Fibroblast of skin of left quadriceps (primary cell): ENCODE results near the gene RIMBP2.
"Not testable (repeated sequence)": the region's sequence is repeated elsewhere in the genome, so short reads cannot be mapped to it uniquely, and the experiment has no call there.

Experiments used
- DNase-seq, 2 experiments: peaks; one replicate each; pipeline ENCODE4 v3.0.0-alpha.2; 2013; ENCODE audit warnings: low read depth in 2 of 2

The RIMBP2 gene

DNA sequence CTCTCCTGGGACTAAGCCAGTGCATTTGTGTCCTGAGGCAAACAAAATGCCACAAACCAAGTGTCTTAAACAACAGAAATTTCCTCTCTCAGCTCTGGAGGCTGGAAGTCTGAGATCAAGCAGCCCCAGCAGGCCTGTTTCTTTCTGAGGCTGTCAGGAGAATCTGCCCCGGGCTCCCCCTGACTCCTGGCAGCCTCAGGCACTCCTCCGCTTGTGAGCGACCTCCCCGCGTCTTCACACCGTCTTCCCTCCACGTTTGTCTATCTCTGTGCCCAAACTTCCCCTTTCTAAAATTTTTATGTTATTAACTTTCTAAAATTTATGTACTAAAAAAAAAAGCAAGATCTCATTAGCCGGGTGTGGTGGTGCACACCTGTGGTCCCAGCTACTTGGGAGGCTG is 59.7 kb downstream of the RIMBP2 start:
- no peak for DNase-seq

DNA sequence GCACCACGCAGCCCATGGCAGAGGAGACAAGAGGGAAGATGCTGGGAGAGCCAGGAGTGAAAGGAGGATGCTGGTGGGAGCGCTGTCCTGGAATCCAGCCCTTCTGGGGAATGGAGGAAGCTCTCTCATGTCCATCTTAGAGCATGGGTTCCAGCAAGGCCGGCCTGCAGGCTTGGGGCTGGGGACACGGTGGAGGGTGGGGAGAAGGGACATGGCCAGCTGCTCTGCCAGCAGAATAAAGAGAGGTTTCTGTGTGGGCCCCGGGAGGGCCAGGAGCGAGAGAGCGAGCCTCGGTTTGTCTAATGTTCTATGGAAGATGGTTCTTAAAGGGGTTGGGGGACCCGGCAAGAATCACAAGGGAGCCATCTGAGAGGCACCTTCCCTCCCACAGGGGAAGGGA is 60.2 kb downstream of the RIMBP2 start:
- DNase-seq: no peak

DNA sequence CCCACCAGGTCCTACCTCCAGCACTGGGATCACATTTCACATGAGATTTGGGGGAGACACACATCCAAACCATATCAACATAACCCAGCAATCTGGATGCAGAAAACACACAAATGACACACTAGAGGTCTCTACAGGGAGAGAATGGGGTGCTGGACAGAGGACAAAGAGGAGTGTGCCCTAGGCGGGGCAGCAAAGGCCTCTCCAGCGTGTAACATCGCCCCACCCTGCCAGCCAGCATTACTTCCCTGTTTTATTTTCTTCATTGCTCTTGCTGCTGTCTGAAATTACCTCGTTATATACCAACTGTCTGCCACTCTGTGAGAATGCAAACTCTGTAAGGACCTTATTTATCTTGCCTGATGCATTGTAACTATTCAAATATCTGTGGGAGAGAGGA is 61.1 kb downstream of the RIMBP2 start:
- DNase-seq: no peak

DNA sequence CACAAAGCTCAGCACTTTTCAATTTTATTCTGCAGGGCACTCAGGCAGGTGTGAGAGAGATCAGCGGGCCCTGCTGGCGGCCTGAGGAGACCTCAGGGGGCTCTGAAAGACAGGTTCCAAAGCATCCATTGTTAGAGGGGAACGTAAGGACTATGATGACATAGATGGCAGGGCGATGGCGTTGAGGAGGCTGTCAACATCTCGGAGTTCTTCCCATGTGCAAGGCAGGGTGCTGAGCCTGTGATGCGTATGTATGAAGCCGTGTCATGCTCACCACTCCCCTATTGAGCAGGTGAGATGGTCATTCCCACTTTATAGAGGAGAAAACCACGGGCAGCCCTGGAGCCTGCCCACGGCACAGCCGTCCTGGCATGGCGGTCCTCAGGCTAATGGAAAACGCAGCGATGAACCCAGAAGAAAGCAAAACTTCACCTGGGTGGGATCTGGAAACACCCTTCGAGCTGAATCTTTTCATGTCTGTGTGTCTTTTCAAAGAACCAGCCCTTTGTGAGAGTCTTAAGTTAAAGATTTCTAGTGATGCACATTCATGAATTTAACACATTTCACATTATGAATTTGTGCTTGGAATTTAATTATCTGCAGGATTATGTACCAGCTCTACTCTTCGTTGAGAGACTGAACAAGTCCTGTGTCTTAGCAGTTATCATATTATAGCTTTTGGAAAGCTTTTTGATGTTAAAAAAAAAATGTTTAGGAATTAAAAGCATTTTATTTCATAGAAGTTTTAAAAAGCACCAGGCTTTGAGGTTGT is 64.7 kb downstream of the RIMBP2 start:
- DNase-seq: no peak

DNA sequence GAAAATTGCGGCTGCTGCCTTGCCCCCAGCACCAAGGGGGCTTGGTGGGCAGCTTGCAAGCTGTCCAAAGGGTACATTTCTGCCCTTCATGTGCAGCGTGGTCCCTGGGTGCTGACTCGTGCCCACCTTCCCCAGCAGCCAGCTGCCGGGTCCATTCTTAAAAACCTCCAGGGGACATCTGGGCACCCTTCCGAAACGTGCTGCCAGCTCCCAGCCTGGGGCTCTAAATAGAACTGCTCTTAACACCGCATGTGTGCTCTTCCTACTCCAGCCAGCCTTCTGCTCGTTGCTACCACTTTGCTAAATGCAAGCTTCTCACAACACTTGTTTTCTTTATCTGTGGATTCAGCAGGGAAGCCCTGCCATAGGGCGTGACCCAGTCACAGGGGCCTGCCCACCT is 66.0 kb downstream of the RIMBP2 start:
- no peak for DNase-seq

DNA sequence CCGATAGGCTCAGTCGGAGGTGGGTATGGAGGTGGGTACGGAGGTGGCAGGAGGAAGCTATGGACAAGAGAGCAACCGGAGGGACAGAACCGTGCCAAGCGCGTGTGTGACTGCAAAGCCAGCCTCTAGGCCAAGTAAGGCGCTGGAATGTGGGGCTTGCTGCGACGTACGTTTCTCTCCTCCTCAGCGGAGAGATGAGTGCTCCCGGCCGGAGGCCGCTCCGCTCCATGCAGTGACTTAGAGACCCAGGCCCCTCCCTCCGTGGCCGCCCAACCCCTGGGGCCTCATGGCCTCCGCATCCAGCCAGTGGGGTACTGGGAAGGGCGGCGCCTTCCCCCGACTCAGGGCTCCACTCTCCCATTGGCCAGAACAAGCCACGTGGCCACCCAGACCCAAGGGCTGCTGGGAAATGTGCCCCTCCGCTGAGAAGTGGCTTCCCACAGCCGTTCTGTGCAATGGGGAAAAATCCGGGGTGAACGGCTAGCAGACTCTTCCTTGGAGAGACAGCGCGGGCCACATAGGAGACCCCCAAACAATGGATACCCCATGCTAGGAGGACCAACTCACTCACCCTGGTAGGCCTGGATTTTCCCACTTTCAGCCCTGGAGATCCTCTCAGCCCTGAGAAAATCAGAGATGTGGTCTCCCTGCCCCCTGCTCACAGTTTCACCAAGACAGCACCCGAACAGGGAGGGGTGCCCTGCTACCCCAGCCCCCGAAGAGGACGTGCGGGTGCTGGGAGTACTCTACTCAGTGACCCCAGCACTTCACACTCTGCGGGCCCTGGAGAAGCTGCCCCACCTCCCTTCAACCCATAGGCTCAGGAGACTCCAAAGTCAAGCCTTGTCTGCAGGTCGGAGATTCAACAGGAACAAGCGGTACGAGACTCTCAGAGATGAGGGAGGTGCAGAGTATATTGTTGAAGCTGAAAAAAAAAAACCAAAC is 66.7 kb downstream of the RIMBP2 start:
- DNase-seq: no peak

DNA sequence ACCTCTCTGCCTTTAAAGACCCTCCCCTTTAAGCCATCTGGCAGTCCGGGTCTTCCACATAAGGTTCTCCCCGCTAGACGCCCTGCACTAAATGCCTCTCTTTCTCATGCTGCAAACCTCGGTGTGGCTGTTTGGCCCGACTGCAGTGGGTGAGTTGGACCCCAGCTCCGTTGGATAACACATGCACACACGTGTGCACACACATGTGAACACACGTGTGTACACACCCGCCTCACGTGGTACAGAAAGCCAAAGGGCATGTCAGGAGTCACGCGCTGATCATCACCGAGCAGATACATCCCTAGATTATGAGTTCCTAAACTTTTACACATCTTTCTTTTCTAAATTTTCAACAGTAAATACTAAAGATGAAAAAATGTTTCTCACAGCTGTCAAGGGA is 68.3 kb downstream of the RIMBP2 start:
- no peak for DNase-seq

DNA sequence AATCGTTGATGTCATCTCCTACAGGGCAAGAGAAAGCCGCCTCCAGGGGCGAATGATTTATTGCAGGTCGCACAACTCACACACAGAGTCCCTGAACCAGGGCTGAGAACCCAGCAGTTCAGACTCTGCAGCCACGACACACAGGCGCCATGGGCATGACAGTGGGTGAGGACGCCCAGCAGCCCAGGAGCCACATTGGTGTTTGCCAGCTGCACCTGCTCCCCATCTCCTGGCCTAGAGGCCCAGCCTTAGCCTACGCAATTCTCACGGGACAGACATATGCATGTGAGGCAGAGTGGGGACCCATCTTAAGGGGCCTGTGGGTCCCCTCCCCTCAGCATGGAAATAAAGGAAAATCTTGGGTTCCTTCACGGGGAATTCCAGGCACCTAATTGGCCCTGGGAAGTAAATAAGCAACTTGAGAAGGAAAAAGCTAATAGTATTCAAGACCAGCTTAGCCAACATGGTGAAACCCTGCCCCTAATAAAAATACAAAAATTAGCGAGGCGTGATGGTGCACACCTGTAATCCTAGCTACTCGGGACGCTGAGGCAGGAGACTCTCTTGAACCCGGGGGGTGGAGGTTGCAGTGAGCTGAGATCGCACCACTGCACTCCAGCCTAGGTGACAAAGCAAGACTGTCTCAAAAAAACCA is 69.3 kb downstream of the RIMBP2 start:
- no peak for DNase-seq

DNA sequence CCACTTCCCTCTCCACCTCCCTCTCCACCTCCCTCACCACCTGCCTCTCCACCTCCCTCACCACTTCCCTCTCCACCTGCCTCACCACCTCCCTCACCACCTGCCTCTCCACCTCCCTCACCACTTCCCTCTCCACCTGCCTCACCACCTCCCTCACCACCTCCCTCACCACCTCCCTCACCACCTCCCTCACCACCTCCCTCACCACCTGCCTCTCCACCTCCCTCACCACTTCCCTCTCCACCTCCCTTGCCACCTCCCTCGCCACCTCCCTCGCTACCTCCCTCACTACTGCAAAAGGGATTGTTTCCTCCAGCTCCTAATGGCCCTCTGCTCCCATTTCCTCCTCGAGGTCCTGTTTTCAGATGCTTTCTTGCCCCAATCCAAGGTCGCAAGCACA is 69.9 kb downstream of the RIMBP2 start:
- DNase-seq: not testable (repeated sequence)

DNA sequence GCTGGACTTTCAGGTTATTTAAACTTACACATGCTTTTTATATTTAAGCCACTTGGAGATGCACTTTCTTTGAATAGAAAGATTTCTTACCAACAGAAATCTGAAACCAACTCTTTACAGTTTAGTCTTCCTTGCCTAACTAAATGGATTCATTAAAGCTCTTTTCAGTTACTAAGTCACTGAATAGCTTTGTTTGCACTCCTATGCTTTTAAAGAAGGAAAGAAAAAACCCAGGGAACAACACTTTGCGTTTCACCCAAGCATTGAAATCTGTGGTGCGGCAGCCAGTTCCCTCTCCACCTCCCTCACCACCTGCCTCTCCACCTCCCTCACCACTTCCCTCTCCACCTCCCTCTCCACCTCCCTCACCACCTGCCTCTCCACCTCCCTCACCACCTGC is 70.3 kb downstream of the RIMBP2 start:
- no peak for DNase-seq

DNA sequence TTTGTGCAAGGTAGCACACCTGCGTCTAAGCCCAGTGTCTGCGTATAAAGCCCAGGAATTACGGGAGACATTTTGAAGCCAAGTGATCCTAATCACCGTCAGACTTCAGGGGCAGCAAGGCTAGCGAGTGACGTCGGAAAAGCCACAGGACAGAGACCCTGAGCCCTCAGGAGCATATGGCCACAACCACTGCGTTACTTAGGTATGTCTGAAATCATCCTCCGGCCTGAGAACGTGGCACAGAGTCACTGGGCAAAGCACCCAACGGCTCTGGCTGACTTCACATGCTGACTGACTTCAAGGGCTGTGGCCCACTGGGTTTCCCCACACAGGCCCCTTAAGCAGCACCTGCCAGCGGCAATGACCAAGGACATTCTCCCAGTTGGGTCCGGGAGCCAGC is 71.5 kb downstream of the RIMBP2 start:
- DNase-seq: no peak

DNA sequence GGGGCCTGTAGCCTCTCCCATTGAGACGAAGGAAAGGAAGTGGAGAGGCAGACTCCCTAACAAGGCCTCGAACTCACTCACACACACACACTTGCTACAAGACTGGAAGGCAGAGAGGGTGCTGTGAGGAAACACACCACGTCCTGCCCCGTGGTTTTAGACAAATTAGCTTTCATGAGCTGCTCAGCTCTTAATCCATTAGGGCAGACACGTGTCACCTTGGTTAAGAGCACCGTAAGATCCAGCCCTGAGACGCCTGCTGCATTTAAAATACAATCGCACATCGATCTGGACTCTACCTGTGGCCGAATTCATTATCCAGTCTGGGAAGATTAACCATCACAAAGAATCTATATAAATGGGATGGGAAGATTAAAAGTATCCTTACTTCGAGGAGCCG is 72.0 kb downstream of the RIMBP2 start:
- no peak for DNase-seq

DNA sequence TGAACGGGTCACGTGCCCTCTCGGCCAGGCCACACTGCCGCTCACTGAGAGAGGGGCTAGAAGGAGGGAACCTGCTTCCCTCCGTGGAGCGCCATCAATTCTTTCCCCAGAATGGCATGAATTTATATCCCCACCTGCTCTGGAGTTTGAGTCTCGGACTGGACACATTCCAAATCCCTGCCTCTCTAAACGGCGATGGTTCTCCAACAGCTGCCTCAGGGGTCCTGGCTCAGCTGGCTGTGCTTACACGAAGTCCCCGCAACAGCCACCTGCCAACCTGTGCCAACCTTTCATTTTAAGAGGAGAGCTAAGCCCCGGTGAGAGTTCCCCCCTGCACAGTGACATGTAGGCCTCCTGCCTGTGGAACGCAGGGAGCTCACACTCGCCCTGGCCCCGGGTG is 73.2 kb downstream of the RIMBP2 start:
- no peak for DNase-seq

DNA sequence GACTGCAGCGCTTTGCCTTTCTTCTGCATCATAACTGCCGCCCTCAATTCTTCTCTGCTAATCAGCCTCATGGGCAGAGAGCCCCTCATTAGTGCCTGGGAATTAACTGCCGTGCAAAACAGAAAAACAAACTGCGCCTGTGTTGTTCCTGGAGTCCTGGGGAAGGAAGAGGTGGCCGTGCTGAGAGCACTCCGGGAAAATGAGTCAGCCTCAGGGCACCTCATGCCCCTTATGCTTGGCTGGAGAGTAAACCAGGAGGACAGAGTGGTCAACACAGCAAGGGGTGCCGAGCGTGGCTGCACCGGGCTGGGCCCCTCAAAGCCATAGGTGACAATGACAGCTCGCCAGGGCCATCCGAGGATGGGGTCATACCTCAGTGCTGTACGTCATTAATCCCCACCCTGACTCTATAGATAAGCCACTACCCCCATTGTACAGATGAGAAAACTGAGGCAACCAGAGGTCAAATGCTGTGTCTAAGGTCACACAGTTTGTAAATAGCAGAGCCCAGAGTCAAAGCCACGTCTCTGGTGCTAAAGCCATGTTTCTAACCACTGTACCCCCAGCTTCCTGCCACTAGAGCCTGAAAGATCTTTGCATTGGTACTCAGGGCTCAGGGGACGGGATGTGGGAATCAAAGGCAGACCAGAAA is 74.4 kb downstream of the RIMBP2 start:
- no peak for DNase-seq

DNA sequence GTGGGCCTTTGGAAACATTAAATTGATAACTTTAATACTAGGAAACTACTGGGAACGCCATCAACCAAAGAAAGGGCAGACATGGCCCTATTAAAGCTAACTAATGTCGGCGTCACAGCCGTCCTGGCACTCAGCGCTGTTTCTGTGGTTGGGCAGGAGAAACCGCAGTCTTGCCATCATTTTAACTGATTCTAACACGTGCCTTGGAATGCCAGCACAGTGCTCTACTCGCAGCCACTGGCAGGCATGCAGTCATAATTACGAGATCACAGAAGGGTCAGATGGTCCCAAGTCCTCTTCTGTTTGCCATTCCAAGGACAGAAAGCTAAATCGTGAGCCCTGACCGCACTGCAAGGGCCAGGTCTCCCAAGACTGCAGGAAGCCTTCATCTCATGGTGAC is 75.2 kb downstream of the RIMBP2 start:
- no peak for DNase-seq

DNA sequence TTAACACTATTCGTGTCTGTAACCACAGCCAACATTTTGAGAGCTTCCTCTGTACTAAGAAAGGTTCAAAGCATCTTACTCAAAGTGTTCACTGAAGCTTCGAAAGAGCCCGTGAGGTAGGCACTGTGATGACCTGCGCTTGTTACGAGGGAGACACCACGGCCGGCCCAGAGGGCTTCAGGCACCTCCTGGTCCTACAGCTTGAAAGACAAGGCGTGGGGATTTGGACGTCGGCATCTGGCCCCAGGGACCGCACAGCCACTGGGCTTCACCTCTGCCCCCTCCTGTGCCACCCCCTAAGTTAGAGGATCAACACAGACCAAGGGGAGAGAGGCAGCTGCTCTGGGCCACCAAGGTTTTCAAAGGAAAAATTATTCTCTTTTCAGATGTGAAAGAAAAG is 75.6 kb downstream of the RIMBP2 start:
- no peak for DNase-seq

DNA sequence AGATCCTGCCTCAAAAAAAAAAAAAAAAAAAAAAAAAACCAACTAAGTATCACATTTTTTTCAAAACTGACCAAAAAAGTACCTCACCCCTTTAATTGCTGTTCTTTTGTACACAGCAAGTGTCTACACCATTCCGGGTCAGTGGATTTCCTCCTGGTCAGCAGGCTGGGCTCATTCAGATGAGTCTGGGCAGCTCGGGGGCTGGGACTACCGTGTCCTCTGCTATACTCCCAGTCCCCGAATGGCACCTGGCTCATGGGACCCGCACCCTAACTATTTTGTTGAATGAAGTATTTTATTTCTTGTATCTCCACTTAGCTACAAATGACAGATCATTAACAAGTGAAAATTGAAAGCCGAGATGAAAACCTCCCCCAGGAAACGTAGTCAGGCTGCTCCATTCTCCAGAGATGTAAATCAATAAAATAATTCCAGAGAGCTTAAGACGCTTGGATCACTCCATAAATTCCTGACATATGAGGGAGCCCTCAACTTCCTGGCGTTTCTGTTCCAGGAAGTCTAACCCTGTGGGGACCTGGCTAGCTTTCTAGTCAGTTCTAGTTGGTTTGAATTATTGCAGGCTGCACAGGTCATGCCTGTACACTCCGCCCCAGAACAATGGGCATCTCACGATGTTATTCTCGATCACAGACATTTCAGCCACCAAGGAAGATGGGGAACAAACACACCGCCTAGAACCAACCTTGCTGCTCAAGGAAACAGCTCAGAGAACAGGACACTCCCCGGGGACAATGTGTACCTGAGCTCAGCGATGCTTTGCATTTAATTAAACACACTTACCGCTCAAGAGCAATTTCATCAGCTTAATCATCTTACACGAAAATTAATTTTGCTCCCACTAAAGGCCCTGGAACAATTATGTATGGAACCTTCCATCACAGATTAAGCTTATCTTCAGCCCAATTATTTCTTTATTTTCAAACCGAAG is 76.3 kb downstream of the RIMBP2 start:
- DNase-seq: no peak

DNA sequence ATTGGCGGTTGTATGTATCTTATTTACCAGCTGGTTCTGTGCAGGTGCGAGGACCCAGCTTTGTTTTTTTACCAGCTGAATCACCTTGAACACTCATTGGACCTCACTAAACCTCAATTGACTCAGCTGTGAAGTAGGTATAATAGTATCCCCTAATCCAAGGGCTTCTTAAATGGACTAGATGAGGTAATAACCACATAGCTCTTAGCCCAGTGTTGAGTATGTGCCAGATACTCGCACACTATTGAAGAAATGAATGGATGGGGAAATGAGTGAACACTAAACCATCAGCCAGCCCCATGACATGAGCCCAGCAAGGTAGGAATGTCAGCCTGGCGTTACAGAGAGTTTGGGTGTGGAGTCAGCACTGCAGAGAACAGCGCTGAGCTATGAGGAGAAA is 79.7 kb downstream of the RIMBP2 start:
- DNase-seq: no peak

DNA sequence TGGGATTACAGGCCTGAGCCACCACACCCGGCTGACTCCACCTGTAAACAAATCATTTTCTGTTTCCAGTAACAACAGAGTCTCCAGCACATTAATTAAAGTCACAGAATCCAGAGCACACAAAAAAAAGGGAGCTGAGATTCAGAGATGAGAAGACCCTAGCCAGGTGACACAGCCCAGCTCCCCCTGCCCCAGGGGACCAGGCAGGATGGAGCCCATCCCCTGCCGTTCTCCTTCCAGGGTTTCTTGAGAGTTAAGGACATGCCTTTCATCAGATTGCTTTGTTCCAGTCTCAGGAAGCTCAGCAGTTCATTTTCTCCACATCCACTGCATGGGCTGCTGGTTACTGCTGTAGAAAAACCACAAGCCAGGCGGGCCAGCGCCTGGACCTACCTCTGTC is 81.2 kb downstream of the RIMBP2 start:
- DNase-seq: no peak

DNA sequence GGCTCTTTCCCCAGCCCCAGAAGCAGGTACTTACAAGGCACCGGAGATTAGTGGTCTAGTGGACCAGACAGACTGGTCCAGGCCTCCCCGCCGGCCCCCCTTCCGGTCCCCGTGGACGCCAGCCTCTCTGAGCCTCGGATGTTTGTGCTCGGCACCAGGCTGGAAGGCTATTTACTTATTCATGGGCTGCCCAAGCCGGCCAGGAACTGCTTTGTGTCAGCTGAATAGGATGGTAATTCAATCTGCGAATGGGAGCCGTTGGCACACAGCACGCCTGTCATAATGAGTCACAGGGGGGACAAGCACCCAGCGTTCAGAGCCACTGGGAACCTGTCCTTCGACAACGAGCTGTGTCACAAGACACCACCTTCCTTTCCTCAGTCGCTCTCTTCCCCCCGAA is 82.3 kb downstream of the RIMBP2 start:
- DNase-seq: no peak

DNA sequence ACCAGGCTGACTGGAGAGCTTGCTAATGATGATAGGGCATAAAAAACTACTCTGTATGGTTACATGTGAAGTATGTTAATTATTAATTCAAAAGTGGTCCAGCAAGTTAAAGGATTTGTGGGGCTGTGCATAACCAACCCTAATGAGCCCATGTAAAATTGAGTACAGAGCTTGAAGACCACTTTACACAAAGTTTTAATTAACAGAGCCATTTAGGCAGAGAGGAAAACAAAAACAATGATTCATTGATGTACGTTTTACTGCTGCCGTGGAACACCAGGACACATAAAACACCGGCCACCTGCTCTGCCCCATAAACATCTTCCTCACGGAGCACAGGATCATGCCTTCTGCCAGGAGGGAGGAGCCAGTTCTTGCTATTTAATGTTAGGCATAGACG is 83.5 kb downstream of the RIMBP2 start:
- no peak for DNase-seq
